WI38 (cell line): Measurements from ENCODE around the gene INIP.

ENCODE experiments used
- H3K4me3 ChIP-seq: 2 replicates; pipeline ENCODE4 v1.5.1; 2011; ENCODE audit warnings: low read depth, mild to moderate bottlenecking, control low read depth, low read length
- CTCF ChIP-seq: IDR thresholded peaks from 2 replicates; pipeline ENCODE4 v1.5.1; 2012; ENCODE audit warnings: low read depth, mild to moderate bottlenecking, control low read depth, low read length

The INIP gene

GRCh38 chr9:112720113-112720780 is 2.3 kb upstream of the INIP start:
- no peak for TF ChIP-seq CTCF
- H3K4me3 ChIP-seq = no peak overlapping the region

GRCh38 chr9:112719696-112720095 is 1.8 kb upstream of the INIP start:
- no peak overlapping the region for H3K4me3 ChIP-seq
- TF ChIP-seq CTCF = no peak

- no peak for TF ChIP-seq CTCF
- no peak overlapping the region for H3K4me3 ChIP-seq
Observed at GRCh38 chr9:112719241-112719691, 1.3 kb upstream of the INIP start.

- H3K4me3 ChIP-seq = no peak overlapping the region
- no peak for TF ChIP-seq CTCF
Observed at GRCh38 chr9:112712678-112713077, 5.2 kb downstream of the INIP start.

- peak; percentile 62 for TF ChIP-seq CTCF
- no peak overlapping the region for H3K4me3 ChIP-seq
Observed at GRCh38 chr9:112711050-112711689, 6.7 kb downstream of the INIP start.

GRCh38 chr9:112705768-112706427 is 12.0 kb downstream of the INIP start:
- TF ChIP-seq CTCF = 0 out of 2 replicates have a peak, but pooled peaks have one; percentile 13

GRCh38 chr9:112703304-112703703 is 14.6 kb downstream of the INIP start:
- no peak overlapping the region for H3K4me3 ChIP-seq
- TF ChIP-seq CTCF = no peak

More at GRCh38 chr9:112705768-112706427, 12.0 kb downstream of the INIP start:
- no peak overlapping the region for H3K4me3 ChIP-seq
